A172 (cell line): ENCODE measurements around the gene EMID1. TPM values are rescaled to one million over a fixed set of nuclear protein-coding genes. Genes with fewer than 3 reads are reported as not detected.
"Not testable (repeated sequence)": the region's sequence is repeated elsewhere in the genome, so short reads cannot be mapped to it uniquely, and the experiment has no call there.

Experiments
- DNase-seq: peaks from one replicate; pipeline ENCODE4 v3.0.0-alpha.2; 2015; ENCODE audit warnings: low spot score
- total RNA-seq: library from RNA; depleted of rRNA; stranded (reverse); fragments of >200 nt; shearing (Covaris generic); gene quantifications from 2 replicates; pipeline ENCODE4 v1.2.3, GENCODE V29; 2014

EMID1 gene
- total RNA-seq, 1 experiment from 2014 or later: not detected

DNA sequence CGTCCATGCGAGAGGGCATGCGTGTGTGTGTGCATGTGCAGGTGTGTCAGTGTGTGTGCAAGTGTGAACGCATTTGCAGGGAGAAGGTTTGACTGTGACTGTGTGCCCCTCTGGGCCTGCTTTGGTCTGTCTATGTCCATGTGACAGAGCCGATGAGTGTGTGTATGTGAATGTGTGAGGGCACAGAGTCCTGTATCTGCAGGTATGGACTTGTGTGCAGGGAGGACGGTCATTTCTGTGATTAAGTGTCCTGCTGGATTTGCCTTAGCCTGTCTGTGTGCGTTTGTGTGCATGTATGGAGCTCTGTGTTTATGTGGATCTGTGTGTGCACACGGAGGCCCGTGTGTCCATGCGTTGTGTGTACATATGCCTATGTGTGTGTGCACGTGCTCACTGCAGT is 5.4 kb downstream of the EMID1 start:
- no peak for DNase-seq

DNA sequence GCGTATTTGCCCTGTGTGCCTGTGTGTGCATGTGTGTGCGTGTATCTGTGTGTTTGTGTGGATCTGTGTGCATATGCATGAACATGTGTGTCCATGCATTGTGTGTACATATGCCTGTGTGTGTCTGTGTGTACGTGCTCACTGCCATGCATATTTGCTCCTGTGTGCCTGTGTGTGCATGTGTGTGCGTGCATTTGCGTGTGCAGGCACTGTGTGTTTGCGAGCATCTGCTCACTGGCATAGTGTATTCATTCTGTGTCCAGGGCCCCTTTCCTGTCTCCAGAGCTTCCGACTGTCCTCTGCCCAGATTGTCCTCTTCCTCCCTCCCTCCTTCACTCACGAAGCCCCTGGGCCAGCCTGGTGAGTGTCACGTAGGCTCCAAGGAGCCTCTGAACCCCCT is 5.8 kb downstream of the EMID1 start:
- DNase-seq: no peak

GRCh38 chr22:29212743-29213142 is 7.0 kb downstream of the EMID1 start:
- no peak for DNase-seq

DNA sequence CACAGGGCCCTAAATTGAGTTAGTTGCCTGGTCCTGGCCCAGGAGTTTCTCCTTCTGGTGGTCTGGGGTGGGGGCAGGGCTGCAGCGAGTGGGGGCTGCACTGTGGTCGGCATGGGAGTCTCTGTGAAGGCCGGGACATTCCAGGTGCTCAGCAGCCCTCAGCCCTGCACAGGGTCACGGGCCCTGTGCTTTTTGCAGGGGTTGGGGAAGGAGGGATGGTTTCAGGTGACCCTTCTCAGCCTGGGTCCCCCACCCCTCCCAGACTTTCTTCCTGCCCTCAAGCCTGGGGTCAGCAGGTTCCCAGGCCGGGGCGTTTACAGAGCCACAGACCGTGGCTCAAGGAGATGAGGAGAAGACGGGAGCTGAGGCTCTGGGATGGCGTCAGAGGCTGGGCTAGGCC is 7.8 kb downstream of the EMID1 start:
- DNase-seq: no peak

DNA sequence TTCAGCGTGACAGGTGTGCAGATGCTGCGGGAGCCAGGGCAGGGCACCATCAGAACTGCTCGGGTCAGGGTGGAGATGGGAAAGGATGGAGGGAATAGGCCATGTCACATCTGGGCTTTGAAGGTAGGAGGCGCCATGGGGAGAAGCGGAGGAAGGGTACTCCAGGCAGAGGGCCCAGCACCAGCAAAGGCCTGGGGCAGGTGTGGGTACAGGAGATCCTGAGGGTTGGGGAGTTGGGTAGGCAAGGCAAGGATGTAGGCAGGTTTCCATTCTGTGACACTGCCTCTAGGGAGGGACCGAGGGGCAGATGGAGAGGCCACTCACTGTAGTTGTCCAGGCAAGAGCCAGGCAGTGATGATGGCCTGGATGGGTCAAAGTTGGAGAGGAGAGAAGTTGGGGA is 8.5 kb downstream of the EMID1 start:
- DNase-seq: no peak

GRCh38 chr22:29215012-29215860 is 9.5 kb downstream of the EMID1 start:
- no peak for DNase-seq

DNA sequence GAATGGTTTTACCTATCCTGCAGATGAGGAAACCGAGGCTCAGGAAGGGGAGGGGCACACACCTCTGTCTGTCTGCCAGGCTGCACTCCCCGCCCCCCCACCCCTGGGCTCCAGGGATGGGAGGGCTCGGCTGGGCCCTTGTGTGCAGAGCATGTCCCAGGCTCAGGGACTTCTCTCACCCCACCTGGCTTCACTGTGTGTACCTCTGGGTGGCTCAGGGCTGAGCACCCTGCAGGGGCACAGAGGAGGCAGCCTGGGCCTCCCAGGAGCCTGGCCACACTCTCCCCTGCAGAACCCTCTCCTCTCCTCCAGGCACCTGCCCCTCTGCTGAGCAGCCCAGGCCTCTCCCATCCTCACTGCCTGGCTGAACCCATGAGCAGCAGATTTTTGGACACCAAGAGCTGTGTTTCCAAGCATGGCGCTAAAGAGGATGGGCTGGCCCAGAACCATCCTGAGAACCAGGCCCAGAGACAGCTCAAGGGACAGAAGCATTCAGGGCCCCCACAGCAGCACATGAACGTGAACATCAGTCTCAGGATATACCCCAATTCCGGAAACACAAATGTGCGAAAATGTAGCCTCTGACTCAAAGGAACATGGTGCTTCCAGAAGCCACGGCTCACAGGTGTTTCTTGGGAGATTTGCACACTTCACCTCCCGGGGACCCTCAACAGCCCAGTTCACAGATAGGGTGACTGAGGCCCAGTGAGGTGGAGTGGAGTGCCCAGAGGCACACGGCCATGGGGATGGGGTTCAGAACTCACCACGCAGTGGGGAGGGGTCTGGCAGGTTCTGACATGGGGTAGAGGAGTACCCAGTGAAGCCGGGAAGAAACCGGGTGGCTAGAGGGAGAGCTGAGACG is 10.5 kb downstream of the EMID1 start:
- no peak for DNase-seq

- no peak for DNase-seq
Observed at GRCh38 chr22:29216873-29217666, 11.4 kb downstream of the EMID1 start.

DNA sequence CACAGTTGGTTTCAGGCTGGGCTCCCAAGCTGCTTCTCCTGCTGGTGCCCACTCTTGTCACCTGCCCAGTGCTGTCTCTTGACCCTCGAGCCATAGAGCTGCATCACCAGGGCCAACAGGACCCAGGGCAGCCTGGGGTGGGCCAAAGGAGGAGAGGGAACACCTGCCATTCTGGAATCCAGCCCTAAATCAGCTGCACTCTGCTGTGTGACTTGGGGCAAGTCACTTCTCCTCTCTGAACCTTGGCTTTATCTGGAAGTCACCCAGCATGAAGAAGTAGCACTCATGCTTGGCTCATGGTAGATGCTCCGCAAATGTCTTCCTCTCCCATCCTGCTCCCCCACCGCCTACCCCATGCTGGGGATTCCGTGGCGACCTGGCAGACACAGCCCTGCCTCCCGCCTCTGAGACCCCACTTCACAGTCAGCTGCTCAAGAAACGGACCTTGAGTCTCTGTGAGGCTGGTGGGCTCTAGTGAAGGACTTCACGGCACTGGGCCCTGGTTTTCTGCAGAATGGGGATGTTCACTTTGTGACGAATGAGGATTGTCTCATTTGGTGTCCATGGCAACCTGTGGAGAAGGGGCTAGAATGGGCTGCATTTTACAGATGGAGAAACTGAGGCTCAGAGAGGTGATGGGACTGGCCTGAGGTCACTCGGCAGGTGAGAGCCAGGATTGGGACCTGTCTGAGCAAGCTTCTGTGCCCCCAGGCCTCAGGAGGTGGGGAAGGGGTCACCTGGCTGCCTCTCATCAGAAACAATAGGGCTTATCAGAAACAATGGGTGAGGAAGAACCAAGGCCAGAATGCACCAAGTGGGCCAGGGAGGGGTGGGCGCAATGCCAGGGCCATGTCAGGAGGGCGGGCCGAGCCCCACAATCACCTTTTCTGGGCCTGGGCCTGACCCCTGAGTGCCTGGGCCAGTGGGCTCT is 12.4 kb downstream of the EMID1 start:
- no peak for DNase-seq

DNA sequence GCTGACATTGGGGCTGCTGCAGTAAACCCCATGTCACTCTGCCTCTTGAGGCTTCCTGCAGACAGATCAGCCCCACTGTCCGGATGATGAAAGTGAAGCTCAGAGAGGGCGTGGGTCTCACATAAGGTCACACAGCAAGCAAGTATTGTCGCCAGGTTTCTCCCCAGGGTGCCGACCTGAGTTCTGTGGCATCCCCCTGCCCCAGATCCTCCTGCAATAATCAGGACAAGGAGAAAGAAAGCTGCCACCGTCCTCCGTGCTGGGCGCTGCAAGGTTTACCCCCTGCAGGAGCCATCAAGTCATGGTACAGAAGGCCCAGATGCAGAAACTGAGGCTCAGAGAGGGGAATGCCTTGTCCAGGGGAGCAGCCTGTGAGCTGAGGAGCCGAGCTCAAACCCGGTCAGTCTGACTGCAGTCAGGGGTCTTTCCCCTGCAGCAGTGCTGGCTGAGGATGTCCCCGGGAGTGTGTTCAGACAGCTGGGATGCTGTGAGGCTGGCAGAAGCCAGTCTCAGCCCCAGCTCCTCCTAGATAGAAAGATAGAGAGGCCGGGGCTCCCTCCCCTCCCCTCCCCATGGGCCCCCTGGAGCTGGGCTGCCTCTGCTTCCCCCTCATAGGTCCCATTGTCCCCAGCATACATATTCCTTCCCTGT is 13.2 kb downstream of the EMID1 start:
- DNase-seq: no peak

- not testable (repeated sequence) for DNase-seq
Observed at GRCh38 chr22:29219409-29219782, 13.7 kb downstream of the EMID1 start.

GRCh38 chr22:29219881-29220670 is 14.4 kb downstream of the EMID1 start:
- no peak for DNase-seq

DNA sequence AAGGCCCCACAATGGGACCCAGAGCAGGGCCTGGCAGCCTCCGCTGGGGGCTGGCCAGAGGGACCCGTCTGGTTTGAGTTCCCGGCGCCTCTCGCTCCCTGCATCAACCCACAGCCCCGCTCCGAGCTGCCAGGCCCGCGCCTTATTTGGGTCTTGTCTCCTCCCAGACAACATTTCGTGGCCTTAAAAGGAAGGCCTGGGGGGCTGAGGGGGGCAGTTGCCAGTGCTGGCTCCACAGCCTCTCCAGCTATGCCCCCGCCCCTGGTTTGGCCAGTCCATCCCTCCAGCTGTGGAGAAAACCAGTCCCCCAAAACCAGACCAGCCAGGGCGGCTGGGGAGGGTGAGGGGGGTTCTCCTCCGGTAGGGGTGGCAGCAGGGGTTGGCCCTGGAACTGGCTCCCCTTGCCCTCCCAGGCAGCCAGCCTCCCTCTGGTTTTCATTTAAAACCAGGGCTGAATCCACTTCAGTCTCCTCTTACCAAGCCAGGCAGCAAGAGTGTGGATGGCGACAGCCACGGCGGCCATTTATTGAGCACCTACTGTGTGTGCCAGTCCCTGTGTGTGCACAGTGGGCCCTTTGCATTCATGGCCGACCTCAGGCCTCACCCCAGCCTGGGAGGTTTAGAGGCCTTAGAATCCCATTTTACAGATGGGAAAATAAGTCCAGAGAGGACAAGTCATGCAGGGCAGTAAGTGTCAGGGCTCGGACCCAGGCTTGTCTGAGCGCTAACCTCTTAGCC is 18.6 kb downstream of the EMID1 start:
- DNase-seq: no peak

DNA sequence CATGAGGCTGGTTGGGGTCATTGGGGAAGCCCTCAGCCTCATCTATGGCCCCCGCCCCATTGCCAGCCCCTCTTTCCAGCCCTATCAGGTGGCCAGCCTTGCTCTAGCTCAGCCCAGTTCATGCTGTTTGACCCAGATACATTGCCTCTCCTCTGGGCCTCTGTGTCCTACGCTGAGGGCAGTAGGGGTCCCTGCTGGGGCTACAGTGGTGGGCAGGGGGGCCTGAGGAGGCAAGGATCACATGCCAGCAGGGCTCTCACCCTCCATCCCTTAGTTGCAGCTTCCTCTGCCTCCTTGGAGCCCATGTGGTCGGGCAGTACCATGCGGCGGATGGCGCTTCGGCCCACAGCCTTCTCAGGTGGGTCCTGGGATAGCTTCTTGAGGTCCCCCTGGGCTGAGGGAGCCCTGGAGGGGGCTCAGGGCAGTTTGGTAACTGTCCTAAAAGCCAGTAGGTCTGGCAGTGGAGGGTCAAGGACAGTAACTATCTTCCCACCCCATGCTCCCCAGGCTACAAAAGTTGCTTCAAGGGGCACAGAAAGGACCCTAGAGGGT is 19.2 kb downstream of the EMID1 start:
- DNase-seq: no peak

- no peak for DNase-seq
Observed at GRCh38 chr22:29225422-29226090, 19.9 kb downstream of the EMID1 start.

DNA sequence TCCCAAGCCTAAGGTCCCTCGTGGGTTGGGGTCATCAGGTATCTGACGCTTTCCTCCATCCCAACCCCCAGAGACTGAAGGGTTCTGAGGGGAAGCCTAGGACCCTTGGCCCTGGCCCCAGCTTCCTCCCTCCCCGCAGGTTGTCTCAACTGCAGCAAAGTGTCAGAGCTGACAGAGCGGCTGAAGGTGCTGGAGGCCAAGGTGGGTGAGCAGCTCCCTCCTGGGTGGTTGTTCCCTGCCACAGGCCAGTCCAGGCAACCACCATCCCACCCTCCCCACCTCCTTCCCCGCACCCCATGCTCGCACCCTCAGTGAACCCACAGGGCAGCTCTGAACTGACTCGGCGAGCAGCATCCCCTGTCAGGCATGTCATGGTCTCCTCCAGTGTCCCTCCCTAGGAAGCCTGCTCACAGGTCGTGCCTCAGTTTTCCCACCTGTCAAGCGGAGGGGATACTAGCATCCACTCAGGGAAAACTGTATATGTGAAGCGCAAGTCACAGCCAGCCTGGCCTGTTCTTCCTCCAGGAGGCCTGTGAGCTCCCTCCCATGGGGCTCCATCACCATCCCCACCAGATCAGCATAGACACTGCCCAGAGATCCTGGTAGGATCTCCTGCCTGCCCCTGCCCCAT is 20.8 kb downstream of the EMID1 start:
- no peak for DNase-seq
